IPS DF 6.9 (cell line): ENCODE data around the gene PRG3.

ENCODE experiments used
- DNase-seq: peaks from one replicate; pipeline ENCODE4 v3.0.0-alpha.2; 2013; ENCODE audit warnings: low read depth, low spot score
- H3K27ac ChIP-seq: one replicate; pipeline ENCODE4 v1.5.1; 2013; ENCODE audit warnings: low read length, control low read depth
- H3K27me3 ChIP-seq: 2 replicates; pipeline ENCODE4 v1.6.1; 2013; ENCODE audit warnings: mild to moderate bottlenecking, low read length; ENCODE audit not compliant: control insufficient read depth, insufficient read depth
- H3K36me3 ChIP-seq: 2 replicates; pipeline ENCODE4 v1.6.1; 2013; ENCODE audit warnings: low read length; ENCODE audit not compliant: control insufficient read depth, insufficient read depth
- H3K4me1 ChIP-seq: 2 replicates; pipeline ENCODE4 v1.6.1; 2013; ENCODE audit warnings: low read length; ENCODE audit not compliant: control insufficient read depth, insufficient read depth
- H3K4me3 ChIP-seq: 2 replicates; pipeline ENCODE4 v1.5.1; 2013; ENCODE audit warnings: mild to moderate bottlenecking, low read length
- H3K9me3 ChIP-seq: 2 replicates; pipeline ENCODE4 v1.6.1; 2013; ENCODE audit warnings: low read length, inconsistent platforms; ENCODE audit not compliant: control insufficient read depth, insufficient read depth
- WGBS: extraction: QIAGEN DNeasy Blood & Tissue Kit; methylation state at CpG from one replicate; pipeline ENCODE4 v1.1.7; 2013; ENCODE audit warnings: mixed read lengths, missing lambda C conversion rate; ENCODE audit not compliant: insufficient read length, insufficient coverage; 5-methylcytosine and 5-hydroxymethylcytosine counted together

Gene PRG3

DNA sequence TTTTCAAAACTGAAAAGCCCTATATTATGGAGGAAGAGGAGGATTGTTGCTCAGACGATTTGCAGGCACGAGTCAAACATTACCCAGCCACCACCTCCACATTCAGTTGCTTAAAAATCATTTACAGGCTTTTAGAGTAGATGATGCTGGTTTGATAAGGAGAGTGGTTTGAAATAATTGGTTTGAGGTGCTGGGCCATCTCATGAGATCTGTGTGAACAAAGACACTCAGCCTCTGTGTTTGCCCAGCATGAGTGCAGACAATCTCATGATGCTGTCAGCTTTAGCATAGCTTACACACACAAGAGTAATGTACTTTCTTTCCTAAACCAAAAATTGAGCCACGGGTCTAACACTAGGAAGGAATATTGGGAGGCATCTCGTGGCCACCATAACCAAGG, 41.7 kb upstream of the PRG3 start:
- Histone ChIP-seq H3K36me3 (peaks cover 3% of the 10 kb centered on the region; the same call in 1 of the 2 replicates), H3K27me3 (no peaks in the 10 kb centered on the region)

GRCh38 chr11:57421805-57422204, 40.9 kb upstream of the PRG3 start:
- no peaks in the 10 kb centered on the region for H3K27me3 ChIP-seq
- no peaks in the 10 kb centered on the region for H3K4me1 ChIP-seq
- DNase-seq, result no peak
- H3K9me3 ChIP-seq, result no peaks in the 10 kb centered on the region
- no peak overlapping the region for H3K4me3 ChIP-seq
- H3K36me3 ChIP-seq, result peaks cover 7% of the 10 kb centered on the region; the same call in 1 of the 2 replicates
- no peak overlapping the region for H3K27ac ChIP-seq

More for the DNA sequence above, 41.7 kb upstream of the PRG3 start:
- no peaks in the 10 kb centered on the region for H3K9me3 ChIP-seq
- WGBS, result no CpG with 5 or more reads among the region's 4 CpGs
- no peak overlapping the region for H3K4me3 ChIP-seq
- no peak for DNase-seq
- no peak overlapping the region for H3K27ac ChIP-seq
- H3K4me1 ChIP-seq, result peaks cover 3% of the 10 kb centered on the region; the same call in 1 of the 2 replicates

DNA sequence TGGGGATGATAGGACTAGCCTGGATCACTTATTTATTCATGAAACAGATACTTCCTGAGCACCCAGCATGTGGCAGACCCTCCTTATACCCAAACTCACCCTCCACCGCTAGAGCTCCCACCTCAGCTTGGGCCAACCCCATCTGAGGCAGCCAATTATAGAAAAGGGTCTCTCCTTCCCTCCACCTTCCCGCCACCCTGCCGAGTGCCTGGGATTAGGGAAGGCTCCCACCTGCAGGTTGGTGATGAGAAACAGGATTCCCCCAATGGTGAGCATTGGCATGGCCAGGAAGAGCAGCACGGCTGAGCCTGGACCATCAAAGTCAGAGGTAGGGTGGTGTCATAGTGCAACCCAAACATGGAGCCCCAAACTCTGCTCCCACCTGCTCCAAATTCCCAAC, 40.1 kb upstream of the PRG3 start:
- no peak overlapping the region for H3K4me3 ChIP-seq
- no peaks in the 10 kb centered on the region for H3K4me1 ChIP-seq
- H3K36me3 ChIP-seq, result peaks cover 7% of the 10 kb centered on the region; the same call in 1 of the 2 replicates
- no peaks in the 10 kb centered on the region for H3K27me3 ChIP-seq
- H3K9me3 ChIP-seq, result no peaks in the 10 kb centered on the region
- WGBS, result no CpG with 5 or more reads among the region's 4 CpGs
- H3K27ac ChIP-seq, result no peak overlapping the region
- DNase-seq, result no peak

DNA sequence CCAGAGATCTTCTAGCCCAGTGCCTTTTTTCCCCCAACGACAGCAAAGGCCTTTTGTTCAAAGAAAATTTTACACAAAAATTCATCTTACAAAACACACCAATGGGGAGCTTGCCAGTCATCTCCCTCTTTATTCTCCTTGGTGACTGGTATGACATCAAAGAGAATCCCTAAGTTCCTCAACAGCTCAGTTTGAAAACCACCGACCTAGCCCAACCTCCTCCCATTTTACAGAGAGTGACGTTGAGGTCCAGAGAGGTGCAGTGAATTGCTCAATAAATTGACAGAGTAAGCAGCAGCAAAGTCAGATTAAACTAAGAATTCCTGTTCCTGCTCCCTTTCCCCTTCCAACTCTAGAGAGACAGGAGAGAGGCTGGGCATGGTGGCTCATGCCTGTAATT, 38.2 kb upstream of the PRG3 start:
- no peaks in the 10 kb centered on the region for H3K9me3 ChIP-seq
- peaks cover 14% of the 10 kb centered on the region; the same call in 1 of the 2 replicates for H3K36me3 ChIP-seq
- no CpG with 5 or more reads among the region's 3 CpGs for WGBS

GRCh38 chr11:57418131-57418530, 37.2 kb upstream of the PRG3 start:
- no peak overlapping the region for H3K27ac ChIP-seq
- no peaks in the 10 kb centered on the region for H3K9me3 ChIP-seq
- DNase-seq, result no peak
- no peaks in the 10 kb centered on the region for H3K27me3 ChIP-seq
- peaks cover 12% of the 10 kb centered on the region for H3K36me3 ChIP-seq
- no peaks in the 10 kb centered on the region for H3K4me1 ChIP-seq
- H3K4me3 ChIP-seq, result no peak overlapping the region

More for the DNA sequence above, 38.2 kb upstream of the PRG3 start:
- no peak overlapping the region for H3K27ac ChIP-seq
- H3K4me3 ChIP-seq, result no peak overlapping the region
- DNase-seq, result no peak
- no peaks in the 10 kb centered on the region for H3K27me3 ChIP-seq
- no peaks in the 10 kb centered on the region for H3K4me1 ChIP-seq

DNA sequence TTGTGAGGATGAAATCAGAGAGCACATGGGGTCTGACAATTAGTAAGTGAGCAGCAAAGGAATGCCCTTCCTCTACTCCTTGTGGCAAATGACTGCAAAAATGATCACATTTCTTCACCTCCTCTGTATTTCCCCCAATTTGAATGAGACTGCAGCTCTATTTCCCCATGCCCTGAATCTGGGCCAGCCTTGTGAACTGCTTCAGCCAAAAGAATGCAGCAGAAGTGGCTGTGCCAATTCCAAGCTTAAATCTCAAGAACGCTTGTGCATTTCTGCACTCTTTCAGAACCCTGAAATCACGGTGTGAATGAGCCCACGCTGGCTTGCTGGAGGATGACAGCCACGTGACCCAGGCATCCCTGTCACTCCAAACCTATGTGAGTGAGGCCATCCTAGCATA, 36.1 kb upstream of the PRG3 start:
- H3K4me3 ChIP-seq, result no peak overlapping the region
- H3K4me1 ChIP-seq, result no peaks in the 10 kb centered on the region
- WGBS, result no CpG with 5 or more reads among the region's 4 CpGs
- no peak for DNase-seq
- no peaks in the 10 kb centered on the region for H3K9me3 ChIP-seq
- no peak overlapping the region for H3K27ac ChIP-seq
- peaks cover 12% of the 10 kb centered on the region for H3K36me3 ChIP-seq
- no peaks in the 10 kb centered on the region for H3K27me3 ChIP-seq

- Histone ChIP-seq H3K9me3 (no peaks in the 10 kb centered on the region), H3K36me3 (peaks cover 12% of the 10 kb centered on the region), H3K4me3 (no peak overlapping the region), H3K27ac (no peak overlapping the region), H3K4me1 (no peaks in the 10 kb centered on the region), H3K27me3 (no peaks in the 10 kb centered on the region)
- no CpG with 5 or more reads among the region's 3 CpGs for WGBS
- DNase-seq, result no peak
These were observed 35.5 kb upstream of the PRG3 start for GRCh38 chr11:57416436-57416835.

DNA sequence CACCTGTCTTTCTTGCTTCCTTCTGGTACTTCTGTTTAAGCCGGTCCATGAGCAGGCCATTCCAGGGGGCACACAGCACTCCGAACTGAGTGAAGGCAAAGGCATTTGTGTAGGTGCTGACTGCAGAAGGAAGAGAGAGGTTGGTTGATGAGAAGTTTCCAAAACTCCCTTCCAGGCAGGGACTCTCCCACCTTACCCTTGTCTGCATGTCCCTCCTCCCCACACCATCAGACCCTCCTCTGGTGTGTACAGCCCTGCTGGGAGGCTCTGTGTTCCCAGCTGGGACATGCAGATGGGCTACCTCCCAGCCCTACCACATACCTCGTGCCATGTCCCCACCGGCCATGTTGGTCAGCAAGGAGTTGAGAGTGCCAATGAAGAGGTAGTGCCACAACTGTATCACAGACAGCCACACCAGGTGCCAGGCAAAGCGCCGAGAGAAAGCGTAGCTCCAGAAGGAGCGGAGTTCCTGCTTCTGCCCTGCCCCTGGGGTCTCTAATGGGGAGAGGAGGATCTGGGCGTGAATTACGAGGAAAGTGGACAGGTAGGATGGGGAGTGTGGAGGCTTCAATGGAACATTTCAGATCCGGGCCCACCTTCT, 33.8 kb upstream of the PRG3 start:
- DNase-seq, result no peak
- Histone ChIP-seq H3K4me3 (no peak overlapping the region), H3K27me3 (no peaks in the 10 kb centered on the region), H3K36me3 (peaks cover 15% of the 10 kb centered on the region), H3K27ac (no peak overlapping the region), H3K9me3 (no peaks in the 10 kb centered on the region), H3K4me1 (no peaks in the 10 kb centered on the region)
- WGBS, result no CpG with 5 or more reads among the region's 11 CpGs

- no peak for DNase-seq
- H3K36me3 ChIP-seq, result peaks cover 24% of the 10 kb centered on the region
- WGBS, result no CpG with 5 or more reads among the region's 4 CpGs
- H3K27me3 ChIP-seq, result no peaks in the 10 kb centered on the region
- no peak overlapping the region for H3K4me3 ChIP-seq
- H3K4me1 ChIP-seq, result no peaks in the 10 kb centered on the region
- no peaks in the 10 kb centered on the region for H3K9me3 ChIP-seq
- no peak overlapping the region for H3K27ac ChIP-seq
These were observed 32.7 kb upstream of the PRG3 start for GRCh38 chr11:57413681-57414080.

GRCh38 chr11:57410287-57410686, 29.3 kb upstream of the PRG3 start:
- no peak for DNase-seq

GRCh38 chr11:57409321-57410100, 28.6 kb upstream of the PRG3 start:
- DNase-seq, result no peak
- Histone ChIP-seq H3K27me3 (no peaks in the 10 kb centered on the region), H3K4me1 (no peaks in the 10 kb centered on the region), H3K36me3 (peaks cover 19% of the 10 kb centered on the region), H3K27ac (no peak overlapping the region), H3K4me3 (no peak overlapping the region), H3K9me3 (no peaks in the 10 kb centered on the region)
- no CpG with 5 or more reads among the region's 18 CpGs for WGBS

More at GRCh38 chr11:57410287-57410686, 29.3 kb upstream of the PRG3 start:
- no peaks in the 10 kb centered on the region for H3K27me3 ChIP-seq
- no peaks in the 10 kb centered on the region for H3K4me1 ChIP-seq
- H3K9me3 ChIP-seq, result no peaks in the 10 kb centered on the region
- H3K36me3 ChIP-seq, result peaks cover 25% of the 10 kb centered on the region
- H3K27ac ChIP-seq, result no peak overlapping the region
- no peak overlapping the region for H3K4me3 ChIP-seq
